ENCODE data around the gene AUTS2. TPM values are rescaled to one million over a fixed set of nuclear protein-coding genes. Genes with fewer than 3 reads are reported as not detected.

The AUTS2 gene
- total RNA-seq, 1 experiment from 2014 or later: not detected

DNA sequence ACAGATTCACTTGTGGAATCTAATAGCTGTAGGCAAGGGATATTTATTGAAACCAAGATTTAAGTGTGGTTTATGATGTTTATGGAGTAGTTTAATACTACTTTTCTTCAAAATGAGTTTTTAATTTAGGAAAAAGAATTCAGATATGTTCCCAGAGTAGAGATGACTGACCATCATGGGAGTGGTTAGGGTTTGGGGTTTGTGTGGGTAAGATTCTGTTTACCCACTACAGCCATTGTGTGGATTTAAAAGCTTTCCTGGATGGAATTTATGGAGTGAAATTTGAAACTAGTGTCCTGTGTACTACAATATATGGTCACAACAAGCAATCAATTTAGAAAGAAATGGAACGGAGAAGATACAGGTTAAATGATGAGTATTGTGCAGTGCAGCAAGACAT lies 453.5 kb downstream of the AUTS2 start:
- intact Hi-C loops (cut with micrococcal nuclease; ENCODE audit: unreplicated experiment): no loop called here
- peaks cover 5% of the 10 kb centered on the region for H3K9me3 Mint-ChIP-seq (ENCODE audit: low read depth, unreplicated experiment)
- BruUV-seq (replicated peaks): no TSS peak
- H3K27me3 Mint-ChIP-seq (ENCODE audit: unreplicated experiment): no peaks in the 10 kb centered on the region
- no peaks in the 10 kb centered on the region for H3K36me3 Mint-ChIP-seq (ENCODE audit: insufficient read depth, unreplicated experiment)
- no peak overlapping the region for H3K4me3 Mint-ChIP-seq (ENCODE audit: low read depth, unreplicated experiment)
- TF ChIP-seq, protein P1, sequence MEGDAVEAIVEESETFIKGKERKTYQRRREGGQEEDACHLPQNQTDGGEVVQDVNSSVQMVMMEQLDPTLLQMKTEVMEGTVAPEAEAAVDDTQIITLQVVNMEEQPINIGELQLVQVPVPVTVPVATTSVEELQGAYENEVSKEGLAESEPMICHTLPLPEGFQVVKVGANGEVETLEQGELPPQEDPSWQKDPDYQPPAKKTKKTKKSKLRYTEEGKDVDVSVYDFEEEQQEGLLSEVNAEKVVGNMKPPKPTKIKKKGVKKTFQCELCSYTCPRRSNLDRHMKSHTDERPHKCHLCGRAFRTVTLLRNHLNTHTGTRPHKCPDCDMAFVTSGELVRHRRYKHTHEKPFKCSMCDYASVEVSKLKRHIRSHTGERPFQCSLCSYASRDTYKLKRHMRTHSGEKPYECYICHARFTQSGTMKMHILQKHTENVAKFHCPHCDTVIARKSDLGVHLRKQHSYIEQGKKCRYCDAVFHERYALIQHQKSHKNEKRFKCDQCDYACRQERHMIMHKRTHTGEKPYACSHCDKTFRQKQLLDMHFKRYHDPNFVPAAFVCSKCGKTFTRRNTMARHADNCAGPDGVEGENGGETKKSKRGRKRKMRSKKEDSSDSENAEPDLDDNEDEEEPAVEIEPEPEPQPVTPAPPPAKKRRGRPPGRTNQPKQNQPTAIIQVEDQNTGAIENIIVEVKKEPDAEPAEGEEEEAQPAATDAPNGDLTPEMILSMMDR (IDR thresholded peaks at IDR 0.05; ENCODE audit: unreplicated experiment): no peak
- no peaks in the 10 kb centered on the region for H3K4me1 Mint-ChIP-seq (ENCODE audit: low read depth, unreplicated experiment)
- no peak for DNase-seq
- CTCF ChIA-PET: no interaction called here
- no peak overlapping the region for H3K27ac Mint-ChIP-seq (ENCODE audit: unreplicated experiment)

DNA sequence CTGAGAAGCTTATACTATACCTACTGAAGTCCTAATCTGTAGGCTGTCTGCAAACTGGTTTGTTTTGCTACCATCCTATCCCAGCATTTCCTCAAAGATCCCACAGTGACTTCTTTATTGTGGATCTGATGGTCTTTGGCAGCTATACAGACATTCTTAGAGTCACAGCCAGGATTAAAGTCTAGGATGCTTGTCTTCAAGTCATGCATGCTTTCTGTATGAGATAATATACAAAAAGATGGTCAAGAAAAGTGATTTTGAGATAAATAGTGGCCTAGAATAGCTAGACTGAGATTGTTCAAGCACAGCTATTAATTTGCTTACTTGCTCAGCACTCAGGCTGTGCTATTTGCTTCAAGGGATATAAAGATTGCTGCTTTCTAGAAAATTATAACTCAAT lies 454.4 kb downstream of the AUTS2 start:
- no peak for DNase-seq
- no peaks in the 10 kb centered on the region for H3K4me1 Mint-ChIP-seq (ENCODE audit: low read depth, unreplicated experiment)
- TF ChIP-seq, protein P1 (IDR thresholded peaks at IDR 0.05; ENCODE audit: unreplicated experiment): no peak
- H3K27ac Mint-ChIP-seq (ENCODE audit: unreplicated experiment): no peak overlapping the region
- CTCF ChIA-PET: no interaction called here
- intact Hi-C loops (cut with micrococcal nuclease; ENCODE audit: unreplicated experiment): no loop called here
- H3K9me3 Mint-ChIP-seq (ENCODE audit: low read depth, unreplicated experiment): peaks cover 5% of the 10 kb centered on the region
- no peaks in the 10 kb centered on the region for H3K36me3 Mint-ChIP-seq (ENCODE audit: insufficient read depth, unreplicated experiment)
- no peaks in the 10 kb centered on the region for H3K27me3 Mint-ChIP-seq (ENCODE audit: unreplicated experiment)
- H3K4me3 Mint-ChIP-seq (ENCODE audit: low read depth, unreplicated experiment): no peak overlapping the region
- BruUV-seq (replicated peaks): no TSS peak

DNA sequence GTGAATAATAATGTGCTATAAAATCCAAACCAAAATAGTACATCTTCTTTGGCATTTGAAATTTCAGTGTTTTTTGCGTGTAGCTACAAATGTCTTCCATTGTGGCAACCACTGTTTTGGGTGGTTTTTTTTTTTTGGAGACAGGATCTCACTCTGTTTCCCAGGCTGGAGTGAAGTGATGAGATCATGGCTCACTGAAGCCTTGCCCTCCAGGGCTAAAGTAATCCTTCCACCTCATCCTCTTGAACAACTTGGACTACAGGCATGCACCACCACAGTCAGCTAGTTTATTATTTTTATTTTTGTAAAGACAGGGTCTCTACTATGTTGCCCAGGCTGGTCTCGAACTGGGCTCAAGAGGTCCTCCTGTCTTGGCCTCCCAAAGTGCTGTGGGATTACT lies 455.1 kb downstream of the AUTS2 start:
- H3K36me3 Mint-ChIP-seq (ENCODE audit: insufficient read depth, unreplicated experiment): no peaks in the 10 kb centered on the region
- CTCF ChIA-PET: no interaction called here
- H3K9me3 Mint-ChIP-seq (ENCODE audit: low read depth, unreplicated experiment): peaks cover 3% of the 10 kb centered on the region
- TF ChIP-seq, protein P1 (IDR thresholded peaks at IDR 0.05; ENCODE audit: unreplicated experiment): no peak
- no peaks in the 10 kb centered on the region for H3K27me3 Mint-ChIP-seq (ENCODE audit: unreplicated experiment)
- no peak overlapping the region for H3K4me3 Mint-ChIP-seq (ENCODE audit: low read depth, unreplicated experiment)
- no TSS peak for BruUV-seq (replicated peaks)
- H3K27ac Mint-ChIP-seq (ENCODE audit: unreplicated experiment): no peak overlapping the region
- intact Hi-C loops (cut with micrococcal nuclease; ENCODE audit: unreplicated experiment): no loop called here
- no peak for DNase-seq
- H3K4me1 Mint-ChIP-seq (ENCODE audit: low read depth, unreplicated experiment): no peaks in the 10 kb centered on the region

DNA sequence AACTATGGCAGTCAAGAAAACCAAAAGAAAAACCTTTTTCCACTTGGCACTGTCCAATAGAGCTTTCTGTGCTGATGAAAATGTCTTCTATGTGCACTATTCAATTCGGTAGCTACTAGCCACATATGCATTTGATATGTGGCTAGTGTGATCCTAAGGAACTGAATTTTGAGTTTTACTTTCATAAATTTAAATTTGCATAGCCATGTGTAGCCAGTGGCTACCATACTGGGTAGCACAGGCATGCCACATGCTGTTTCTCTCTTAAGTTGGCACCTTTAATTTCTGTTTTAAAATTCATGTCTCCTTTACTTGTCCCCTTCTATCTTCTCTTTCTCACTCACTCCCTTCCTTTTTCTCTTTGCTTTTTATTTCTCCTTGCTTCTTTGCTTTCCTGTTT lies 455.7 kb downstream of the AUTS2 start:
- Mint-ChIP-seq H3K27me3 (ENCODE audit: unreplicated experiment) (no peaks in the 10 kb centered on the region), H3K9me3 (ENCODE audit: low read depth, unreplicated experiment) (peaks cover 3% of the 10 kb centered on the region), H3K4me3 (ENCODE audit: low read depth, unreplicated experiment) (no peak overlapping the region), H3K4me1 (ENCODE audit: low read depth, unreplicated experiment) (no peaks in the 10 kb centered on the region), H3K27ac (ENCODE audit: unreplicated experiment) (no peak overlapping the region), H3K36me3 (ENCODE audit: insufficient read depth, unreplicated experiment) (no peaks in the 10 kb centered on the region)
- BruUV-seq (replicated peaks): no TSS peak
- DNase-seq: no peak
- TF ChIP-seq, protein P1 (IDR thresholded peaks at IDR 0.05; ENCODE audit: unreplicated experiment): no peak
- intact Hi-C loops (cut with micrococcal nuclease; ENCODE audit: unreplicated experiment): no loop called here
- CTCF ChIA-PET: no interaction called here

DNA sequence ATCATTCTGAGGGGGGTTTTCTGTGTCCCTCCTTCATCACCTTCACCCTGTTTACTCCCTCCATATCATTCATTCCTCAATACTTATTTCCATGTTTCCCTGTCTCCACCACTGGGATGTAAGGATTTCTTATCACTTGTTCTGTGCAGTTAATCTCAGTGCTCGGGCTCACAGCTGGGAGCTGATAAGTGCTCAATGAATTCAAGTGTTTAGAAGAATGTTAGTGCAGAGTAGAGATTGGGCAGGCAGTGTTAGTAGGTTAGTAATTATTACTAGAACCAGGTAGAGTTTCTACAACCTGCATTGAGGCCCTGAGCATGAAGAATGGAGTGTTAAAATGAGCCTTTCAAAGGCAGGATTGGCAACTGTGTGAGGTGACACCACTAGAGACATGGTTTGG lies 458.1 kb downstream of the AUTS2 start:
- intact Hi-C loops (cut with micrococcal nuclease; ENCODE audit: unreplicated experiment): no loop called here
- CTCF ChIA-PET: no interaction called here

More for the DNA sequence above, 458.1 kb downstream of the AUTS2 start:
- H3K27ac Mint-ChIP-seq (ENCODE audit: unreplicated experiment): no peak overlapping the region
- peaks cover 3% of the 10 kb centered on the region for H3K9me3 Mint-ChIP-seq (ENCODE audit: low read depth, unreplicated experiment)
- BruUV-seq (replicated peaks): no TSS peak
- TF ChIP-seq, protein P1 (IDR thresholded peaks at IDR 0.05; ENCODE audit: unreplicated experiment): no peak
- H3K4me3 Mint-ChIP-seq (ENCODE audit: low read depth, unreplicated experiment): no peak overlapping the region
- no peaks in the 10 kb centered on the region for H3K36me3 Mint-ChIP-seq (ENCODE audit: insufficient read depth, unreplicated experiment)
- no peak for DNase-seq
- H3K4me1 Mint-ChIP-seq (ENCODE audit: low read depth, unreplicated experiment): no peaks in the 10 kb centered on the region
- H3K27me3 Mint-ChIP-seq (ENCODE audit: unreplicated experiment): no peaks in the 10 kb centered on the region
